HepG2 (cell line): ENCODE results near the gene MDH2. TPM values are rescaled to one million over a fixed set of nuclear protein-coding genes. Genes with fewer than 3 reads are reported as not detected.

ENCODE experiments used
- ATAC-seq: fragments of 200-7000 bp; cut with Tn5 transposase; 3 replicates; pipeline ENCODE4 v1.9.1; 2020; ENCODE audit warnings: mild to moderate bottlenecking, moderate library complexity
- BruUV-seq: library from RNA; stranded (reverse); fragments of 400-500 nt; replicated peaks from 2 replicates; lab custom pipeline; 2021; lab: Mats Ljungman, UMichigan
- CTCF ChIA-PET: fragments of 300-600 bp; formaldehyde crosslinking; extraction: SDS; loops from one replicate; lab custom pipeline; 2021; ENCODE audit warnings: low total read pairs, inconsistent platforms, low intra/inter-chr PET ratio; lab: Yijun Ruan, JAX
- POLR2A ChIA-PET: fragments of 350-600 bp; sonication (Branson Sonifier 250); formaldehyde crosslinking; loops from one replicate; lab custom pipeline; 2020; ENCODE audit warnings: antibody characterized with exemption, inconsistent platforms; lab: Yijun Ruan, JAX
- DNase-seq: peaks from one replicate; pipeline ENCODE4 v3.0.0-alpha.2; 2015; ENCODE audit warnings: low spot score
- FAIRE-seq: peaks from 3 replicates; lab custom pipeline; 2011; peaks lifted over from hg19 to GRCh38; lab: Jason Lieb, UNC
- H2AFZ ChIP-seq: one replicate; pipeline ENCODE4 v1.6.1; 2011; ENCODE audit warnings: low read length, inconsistent platforms
- H3K27ac ChIP-seq: fragments of 300-600 bp; 3 replicates; pipeline ENCODE4 v1.8.0; 2011; ENCODE audit warnings: mixed run types, mild to moderate bottlenecking, mixed read lengths, low read length, inconsistent platforms; ENCODE audit not compliant: insufficient read depth; ENCODE audit errors: extremely low read length
- H3K27me3 ChIP-seq, 2 experiments: fragments of 200-600 bp in 1 of 2; 2 replicates in 1 of 2; 3 replicates in 1 of 2; pipeline versions ENCODE4 v1.6.0 to v1.8.0; 2011; ENCODE audit warnings: low read length in 2 of 2, mild to moderate bottlenecking in 2 of 2, moderate library complexity in 2 of 2, inconsistent platforms in 1 of 2; ENCODE audit not compliant: insufficient read depth in 2 of 2, control insufficient read depth in 1 of 2
- H3K36me3 ChIP-seq, 2 experiments: fragments of 200-600 bp in 1 of 2; replicated peaks in 1 of 2; 2 replicates in 1 of 2; 3 replicates in 1 of 2; pipeline versions ENCODE4 v1.5.1 to v1.8.0; 2011; ENCODE audit warnings: low read length in 2 of 2, inconsistent platforms in 1 of 2; ENCODE audit not compliant: insufficient read depth in 2 of 2, control insufficient read depth in 1 of 2
- H3K4me1 ChIP-seq: 2 replicates; pipeline ENCODE4 v1.5.1; 2012; ENCODE audit warnings: low read length, inconsistent platforms; ENCODE audit not compliant: insufficient read depth
- H3K4me2 ChIP-seq: 2 replicates; pipeline ENCODE4 v1.6.0; 2011; ENCODE audit warnings: low read depth, low read length, inconsistent platforms
- H3K4me3 ChIP-seq, 3 experiments: fragments of 200-600 bp in 1 of 3; sonication (generic), shearing (Covaris generic) in 1 of 3; replicated peaks in 1 of 3; 2 replicates each; pipeline ENCODE4 v1.5.1; 2011 to 2016; ENCODE audit warnings: low read length in 3 of 3, inconsistent platforms in 2 of 3, low read depth in 2 of 3, mild to moderate bottlenecking in 2 of 3, control low read depth in 1 of 3, mixed read lengths in 1 of 3; ENCODE audit not compliant: insufficient read depth in 1 of 3
- H3K79me2 ChIP-seq: one replicate; pipeline ENCODE4 v1.6.1; 2011; ENCODE audit warnings: low read length, inconsistent platforms; ENCODE audit not compliant: insufficient read depth
- H3K9ac ChIP-seq: 2 replicates; pipeline ENCODE4 v1.6.0; 2011; ENCODE audit warnings: mild to moderate bottlenecking, low read depth, low read length, inconsistent platforms; ENCODE audit not compliant: insufficient read depth
- H3K9me3 ChIP-seq: 2 replicates; pipeline ENCODE4 v1.5.1; 2012; ENCODE audit warnings: mild to moderate bottlenecking, low read length
- H4K20me1 ChIP-seq: 2 replicates; pipeline ENCODE4 v1.6.0; 2011; ENCODE audit warnings: inconsistent platforms, mild to moderate bottlenecking, low read length, moderate library complexity; ENCODE audit not compliant: insufficient read depth
- AGO2 ChIP-seq: fragments of 200-400 bp; formaldehyde crosslinking; optimal IDR thresholded peaks from 2 replicates; pipeline ENCODE3; 2017; ENCODE audit warnings: mild to moderate bottlenecking, low read depth, low read length, moderate library complexity
- CREBL2 ChIP-seq: sonication (generic); formaldehyde crosslinking; IDR thresholded peaks from 2 replicates; pipeline ENCODE4 v1.8.1; 2023; ENCODE audit warnings: missing genetic modification reagents, mild to moderate bottlenecking, borderline replicate concordance
- DMAP1 ChIP-seq: IDR thresholded peaks from 2 replicates; pipeline ENCODE4 v1.6.1; 2016
- MTA3 ChIP-seq: sonication (generic); formaldehyde crosslinking; IDR thresholded peaks from 2 replicates; pipeline ENCODE4 v1.4.0; 2020; ENCODE audit warnings: missing genetic modification reagents
- POGK ChIP-seq: sonication (generic); formaldehyde crosslinking; conservative IDR thresholded peaks from 2 replicates; pipeline ENCODE4 v1.8.0; 2022; ENCODE audit warnings: mild to moderate bottlenecking, moderate library complexity, missing genetic modification reagents
- POLR2A ChIP-seq, 2 experiments: IDR thresholded peaks; 2 replicates each; pipeline ENCODE4 v1.6.1; 2011; ENCODE audit warnings: low read depth in 2 of 2, low read length in 2 of 2, mild to moderate bottlenecking in 1 of 2, moderate library complexity in 1 of 2; ENCODE audit not compliant: insufficient read depth in 1 of 2
- RBFOX2 ChIP-seq: fragments of 200-400 bp; formaldehyde crosslinking; IDR thresholded peaks from 2 replicates; pipeline ENCODE4 v1.6.1; 2017; ENCODE audit warnings: low read depth, mild to moderate bottlenecking, low read length
- RBM22 ChIP-seq: fragments of 200-400 bp; formaldehyde crosslinking; optimal IDR thresholded peaks from 2 replicates; pipeline ENCODE3; 2017; ENCODE audit warnings: mild to moderate bottlenecking, low read length, moderate library complexity
- SKIL ChIP-seq: sonication (generic); formaldehyde crosslinking; IDR thresholded peaks from 2 replicates; pipeline ENCODE4 v1.8.0; 2022; ENCODE audit warnings: missing genetic modification reagents, mild to moderate bottlenecking, moderate library complexity, borderline replicate concordance
- SPEN ChIP-seq: sonication (generic); formaldehyde crosslinking; IDR thresholded peaks from 2 replicates; pipeline ENCODE4 v1.5.1; 2020; ENCODE audit warnings: low read depth, mild to moderate bottlenecking, missing genetic modification reagents
- TCF7 ChIP-seq: sonication (generic); IDR thresholded peaks from 2 replicates; pipeline ENCODE4 v1.6.1; 2016; ENCODE audit warnings: antibody characterized with exemption, low read depth
- ZFP36 ChIP-seq: fragments of 150-350 bp; IDR thresholded peaks from 2 replicates; pipeline ENCODE4 v1.6.1; 2018; ENCODE audit warnings: borderline replicate concordance, low read length, low read depth; ENCODE audit not compliant: partially characterized antibody
- ZHX1 ChIP-seq: sonication (generic); formaldehyde crosslinking; IDR thresholded peaks from 2 replicates; pipeline ENCODE4 v1.8.1; 2022; ENCODE audit warnings: low read depth, mild to moderate bottlenecking, missing genetic modification reagents
- ZNF225 ChIP-seq: sonication (generic); formaldehyde crosslinking; IDR thresholded peaks from 2 replicates; pipeline ENCODE4 v1.4.0; 2020; ENCODE audit warnings: mild to moderate bottlenecking, missing genetic modification reagents
- ZNF616 ChIP-seq: sonication (generic); formaldehyde crosslinking; IDR thresholded peaks from 2 replicates; pipeline ENCODE4 v1.5.0; 2020; ENCODE audit warnings: low read depth, mild to moderate bottlenecking, missing genetic modification reagents
- WGBS: methylation state at CpG from one replicate; pipeline ENCODE4 v1.1.6; 2017; ENCODE audit warnings: low lambda C conversion rate; 5-methylcytosine and 5-hydroxymethylcytosine counted together
- in situ Hi-C: cut with HindIII; loops from 2 replicates; pipeline ENCODE4 v1.10.0; 2017; ENCODE audit warnings: low pct_unique_long_range_greater_than_20kb; ENCODE audit not compliant: extremely low pct_ligation_motif_present
- intact Hi-C: fragments of 100-400 bp; cut with micrococcal nuclease; formaldehyde crosslinking; loops from one replicate; pipeline ENCODE4 v1.10.0; 2022; ENCODE audit not compliant: unreplicated experiment
- polyA plus RNA-seq, 8 experiments: library from polyadenylated mRNA; depleted of rRNA in 3 of 8; stranded (reverse) in 7 of 8; unstranded in 1 of 8; fragments of >200 nt; fragmentation: Illumina TruSeq in 4 of 8; extraction: Trizol in 4 of 8; gene quantifications; 2 replicates each; pipeline versions ENCODE4 v1.2.1 to v1.2.3, GENCODE V29; 2011 to 2016; ENCODE audit warnings: low read depth in 4 of 8, missing spikeins in 1 of 8, mixed read lengths in 1 of 8; ENCODE audit not compliant: insufficient read depth in 1 of 8
- total RNA-seq, 5 experiments: library from RNA; depleted of rRNA; stranded (reverse); fragments of >200 nt; fragmentation: Illumina TruSeq; extraction: Trizol; gene quantifications; 2 replicates each; pipeline ENCODE4 v1.2.3, GENCODE V29; 2016; ENCODE audit warnings: low read depth in 1 of 5

The MDH2 gene
- total and polyA plus RNA-seq, 2 of the 13 experiments (the other 11 are each of a cell fraction or from before 2014, with no cell fraction given): 81.4 to 90.3 TPM

GRCh38 chr7:76069238-76069638 lies 21.3 kb downstream of the MDH2 start:
- Histone ChIP-seq H3K4me1 (peaks cover 21% of the 10 kb centered on the region), H3K9me3 (no peaks in the 10 kb centered on the region), H3K4me3 (no peak overlapping the region), H3K79me2 (no peaks in the 10 kb centered on the region), H3K27ac (no peak overlapping the region), H4K20me1 (no peaks in the 10 kb centered on the region; the same call in 1 of the 2 replicates), H3K27me3 (no peaks in the 10 kb centered on the region), H3K9ac (no peak overlapping the region), H3K36me3 (peaks cover 37 to 46% of the 10 kb centered on the region in 2 experiments), H2AFZ (no peak overlapping the region), H3K4me2 (no peak overlapping the region)
- in situ Hi-C loops: loop anchor here (5.0 kb wide), 1 partner anchor 63 kb away; no protein-coding TSS in a partner anchor
- ChIA-PET CTCF (no interaction called here), POLR2A (no interaction called here)
- 85% methylated on average over 7 of the region's 8 CpGs for WGBS
- no TSS peak for BruUV-seq
- FAIRE-seq (no peak), DNase-seq (no peak), ATAC-seq (no peak)
- intact Hi-C loops: no loop called here
- TF ChIP-seq ZNF225 (no peak), MTA3 (no peak), TCF7 (no peak), POLR2A (IDR thresholded peaks at IDR 0.05; ENCODE audit: insufficient read depth in 1 of 2, low read depth in 2 of 2, low read length in 2 of 2) (peak in 1 of 2 experiments; percentile 41; a peak in 1 of 4 replicates), ZFP36 (no peak), ZHX1 (CRISPR knock-in tag) (no peak), SKIL (CRISPR knock-in tag) (no peak), SPEN (no peak), AGO2 (peak; percentile 75), CREBL2 (CRISPR knock-in tag) (no peak), RBM22 (peak; percentile 14), ZNF616 (CRISPR knock-in tag) (no peak), RBFOX2 (no peak), DMAP1 (no peak), POGK (CRISPR knock-in tag) (no peak)
